ENCODE results near the gene DNAJC3.
"Not testable (repeated sequence)": the region's sequence is repeated elsewhere in the genome, so short reads cannot be mapped to it uniquely, and the experiment has no call there.

DNAJC3 gene

GRCh38 chr13:95676105-95676761 is 706 bp upstream of the DNAJC3 start:
- DNase-seq: no peak

GRCh38 chr13:95677564-95678266 is 776 bp downstream of the DNAJC3 start:
- DNase-seq: no peak

GRCh38 chr13:95678967-95679366 is 2.0 kb downstream of the DNAJC3 start:
- DNase-seq: no peak

GRCh38 chr13:95679722-95680121 is 2.8 kb downstream of the DNAJC3 start:
- DNase-seq: no peak

- DNase-seq: no peak
Observed at GRCh38 chr13:95684418-95684817, 7.5 kb downstream of the DNAJC3 start.

GRCh38 chr13:95684960-95685359 is 8.0 kb downstream of the DNAJC3 start:
- DNase-seq: not testable (repeated sequence)

- DNase-seq: no peak
Observed at GRCh38 chr13:95689582-95689926, 12.6 kb downstream of the DNAJC3 start.

GRCh38 chr13:95690986-95691385 is 14.0 kb downstream of the DNAJC3 start:
- DNase-seq: not testable (repeated sequence)

- DNase-seq: no peak
Observed at GRCh38 chr13:95697052-95697680, 20.2 kb downstream of the DNAJC3 start.

GRCh38 chr13:95698047-95698749 is 21.3 kb downstream of the DNAJC3 start:
- no peak for DNase-seq

- DNase-seq: no peak
Observed at GRCh38 chr13:95703576-95703975, 26.6 kb downstream of the DNAJC3 start.

- peak in 1 of 2 experiments; percentile 44 for DNase-seq
Observed at GRCh38 chr13:95704510-95704909, 27.6 kb downstream of the DNAJC3 start.

GRCh38 chr13:95706356-95706755 is 29.4 kb downstream of the DNAJC3 start:
- DNase-seq: no peak

- no peak for DNase-seq
Observed at GRCh38 chr13:95707035-95707434, 30.1 kb downstream of the DNAJC3 start.

GRCh38 chr13:95707442-95708390 is 30.8 kb downstream of the DNAJC3 start:
- DNase-seq: no peak

GRCh38 chr13:95708391-95708774 is 31.4 kb downstream of the DNAJC3 start:
- no peak for DNase-seq

- no peak for DNase-seq
Observed at GRCh38 chr13:95708811-95709500, 32.0 kb downstream of the DNAJC3 start.

- DNase-seq: no peak
Observed at GRCh38 chr13:95710313-95710712, 33.4 kb downstream of the DNAJC3 start.

GRCh38 chr13:95712846-95713245 is 35.9 kb downstream of the DNAJC3 start:
- DNase-seq: not testable (repeated sequence)

- DNase-seq: no peak
Observed at GRCh38 chr13:95713651-95714050, 36.7 kb downstream of the DNAJC3 start.

GRCh38 chr13:95714142-95714832 is 37.3 kb downstream of the DNAJC3 start:
- DNase-seq: no peak

Measured in NCI-H446 (cell line).